Retinal pigment epithelial cell (primary cell): ENCODE data around the gene CDC20.
A peak's percentile ranks its signal among the peaks of the same experiment; 100 is the strongest.
"Not testable (repeated sequence)": the region's sequence is repeated elsewhere in the genome, so short reads cannot be mapped to it uniquely, and the experiment has no call there.

ENCODE experiments used
- DNase-seq: peaks from one replicate; pipeline ENCODE4 v3.0.0-alpha.2; 2010; ENCODE audit warnings: low read depth
- H3K4me3 ChIP-seq: 2 replicates; pipeline ENCODE4 v1.5.1; 2011; ENCODE audit warnings: mild to moderate bottlenecking, low read length, control low read depth, moderate library complexity
- CTCF ChIP-seq: conservative IDR thresholded peaks from 2 replicates; pipeline ENCODE4 v1.5.1; 2011; ENCODE audit warnings: low read depth, low read length, control low read depth, inconsistent platforms

Gene CDC20

GRCh38 chr1:43365678-43366077 lies 6.9 kb downstream of the CDC20 start:
- no peak for TF ChIP-seq CTCF
- no peak overlapping the region for H3K4me3 ChIP-seq
- no peak for DNase-seq

GRCh38 chr1:43366179-43366578 lies 7.4 kb downstream of the CDC20 start:
- peak overlapping the region; percentile 76 for H3K4me3 ChIP-seq
- no peak for TF ChIP-seq CTCF
- no peak for DNase-seq

- TF ChIP-seq CTCF, result no peak
- peak overlapping the region; percentile 76 for H3K4me3 ChIP-seq
- DNase-seq, result no peak
These were observed 7.8 kb downstream of the CDC20 start for GRCh38 chr1:43366601-43367025.

GRCh38 chr1:43367026-43367903 lies 8.5 kb downstream of the CDC20 start:
- no peak for DNase-seq
- peak overlapping the region; percentile 76 for H3K4me3 ChIP-seq
- no peak for TF ChIP-seq CTCF

- peak within 1 kb of the TSS; percentile 76 for H3K4me3 ChIP-seq
- TF ChIP-seq CTCF, result peak; percentile 32
- peak; percentile 69 for DNase-seq
These were observed 9.3 kb downstream of the CDC20 start, which contains the start of gene ELOVL1 for GRCh38 chr1:43367904-43368645. ELOVL1 (minus strand) TSS chr1:43368011; CDS start chr1:43365609, 2,402 bp downstream.

GRCh38 chr1:43368646-43369020 lies 9.9 kb downstream of the CDC20 start:
- DNase-seq, result no peak
- peak overlapping the region; percentile 51 for H3K4me3 ChIP-seq

GRCh38 chr1:43369779-43370178 lies 11.0 kb downstream of the CDC20 start:
- not testable (repeated sequence) for H3K4me3 ChIP-seq

More at GRCh38 chr1:43368646-43369020, 9.9 kb downstream of the CDC20 start:
- no peak for TF ChIP-seq CTCF

More at GRCh38 chr1:43369779-43370178, 11.0 kb downstream of the CDC20 start:
- DNase-seq, result not testable (repeated sequence)
